Progenitor cell of endocrine pancreas (in vitro differentiated cells): Measurements from ENCODE around the gene HSF5. TPM values are rescaled to one million over a fixed set of nuclear protein-coding genes. Genes with fewer than 3 reads are reported as not detected.

Experiments used
- DNase-seq: peaks from one replicate; pipeline ENCODE4 v3.0.0; 2021; ENCODE audit warnings: low spot score; ENCODE audit not compliant: unreplicated experiment
- H3K27ac Mint-ChIP-seq: 2 replicates; pipeline ENCODE4 v1.8.0; 2021; ENCODE audit warnings: mild to moderate bottlenecking, moderate library complexity, mixed read lengths
- H3K27me3 Mint-ChIP-seq: 2 replicates; pipeline ENCODE4 v1.8.0; 2021; ENCODE audit warnings: mixed read lengths
- H3K36me3 Mint-ChIP-seq: 2 replicates; pipeline ENCODE4 v1.8.0; 2022; ENCODE audit warnings: mixed read lengths; ENCODE audit not compliant: insufficient read depth
- H3K4me1 Mint-ChIP-seq: 2 replicates; pipeline ENCODE4 v1.8.0; 2021; ENCODE audit warnings: low read depth, mixed read lengths
- H3K4me3 Mint-ChIP-seq: 2 replicates; pipeline ENCODE4 v1.8.0; 2021; ENCODE audit warnings: low read depth, mild to moderate bottlenecking, moderate library complexity, mixed read lengths
- H3K9me3 Mint-ChIP-seq: 2 replicates; pipeline ENCODE4 v1.8.0; 2021; ENCODE audit warnings: low read depth, mixed read lengths
- total RNA-seq: library from RNA; stranded (reverse); gene quantifications from 2 replicates; pipeline ENCODE4 v1.2.1, GENCODE V29; 2021
- TF ChIP-seq, protein P1 (sequence below): fragments of 200-600 bp; sonication (generic); IDR thresholded peaks from one replicate; pipeline ENCODE4 v1.5.0; 2021; ENCODE audit warnings: antibody characterized with exemption, mild to moderate bottlenecking; ENCODE audit not compliant: unreplicated experiment

Gene HSF5
- total RNA-seq, 1 donor from 2014 or later: 0.12 TPM

GRCh38 chr17:58377093-58377601 lies 111.1 kb downstream of the HSF5 start:
- Mint-ChIP-seq H3K27me3 (no peaks in the 10 kb centered on the region), H3K36me3 (no peaks in the 10 kb centered on the region), H3K9me3 (no peaks in the 10 kb centered on the region), H3K4me1 (peaks cover 54% of the 10 kb centered on the region), H3K4me3 (no peak overlapping the region), H3K27ac (peak overlapping the region; percentile 89)
- TF ChIP-seq, protein P1, sequence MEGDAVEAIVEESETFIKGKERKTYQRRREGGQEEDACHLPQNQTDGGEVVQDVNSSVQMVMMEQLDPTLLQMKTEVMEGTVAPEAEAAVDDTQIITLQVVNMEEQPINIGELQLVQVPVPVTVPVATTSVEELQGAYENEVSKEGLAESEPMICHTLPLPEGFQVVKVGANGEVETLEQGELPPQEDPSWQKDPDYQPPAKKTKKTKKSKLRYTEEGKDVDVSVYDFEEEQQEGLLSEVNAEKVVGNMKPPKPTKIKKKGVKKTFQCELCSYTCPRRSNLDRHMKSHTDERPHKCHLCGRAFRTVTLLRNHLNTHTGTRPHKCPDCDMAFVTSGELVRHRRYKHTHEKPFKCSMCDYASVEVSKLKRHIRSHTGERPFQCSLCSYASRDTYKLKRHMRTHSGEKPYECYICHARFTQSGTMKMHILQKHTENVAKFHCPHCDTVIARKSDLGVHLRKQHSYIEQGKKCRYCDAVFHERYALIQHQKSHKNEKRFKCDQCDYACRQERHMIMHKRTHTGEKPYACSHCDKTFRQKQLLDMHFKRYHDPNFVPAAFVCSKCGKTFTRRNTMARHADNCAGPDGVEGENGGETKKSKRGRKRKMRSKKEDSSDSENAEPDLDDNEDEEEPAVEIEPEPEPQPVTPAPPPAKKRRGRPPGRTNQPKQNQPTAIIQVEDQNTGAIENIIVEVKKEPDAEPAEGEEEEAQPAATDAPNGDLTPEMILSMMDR: no peak
- DNase-seq: no peak

DNA sequence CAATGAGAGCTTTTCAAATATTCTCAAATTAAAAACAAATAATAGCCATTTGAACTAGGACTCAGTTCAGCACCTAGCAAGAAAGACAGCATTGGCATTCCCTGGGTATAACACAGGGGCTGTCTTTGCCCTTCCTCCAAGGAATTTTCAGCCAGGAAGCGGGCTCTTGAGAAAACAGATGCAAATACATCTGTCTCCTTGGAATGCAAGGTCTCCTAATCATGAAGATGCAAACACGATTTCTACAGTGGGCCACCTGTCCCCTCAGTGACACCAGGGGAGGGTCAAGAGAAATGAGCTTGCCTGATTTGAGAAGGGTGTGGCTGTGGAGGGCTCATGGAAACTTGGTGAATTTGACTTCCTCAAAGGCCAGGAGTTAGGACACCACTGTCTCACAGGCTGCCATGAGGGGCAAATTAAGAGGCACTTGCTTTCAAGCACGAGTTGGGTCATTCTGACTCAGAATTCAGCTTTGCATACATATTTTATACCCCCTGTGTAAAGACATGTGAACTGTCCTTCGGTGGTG lies 111.7 kb downstream of the HSF5 start:
- Mint-ChIP-seq H3K9me3 (no peaks in the 10 kb centered on the region), H3K4me1 (peaks cover 49% of the 10 kb centered on the region), H3K4me3 (no peak overlapping the region), H3K27ac (no peak overlapping the region), H3K27me3 (no peaks in the 10 kb centered on the region), H3K36me3 (no peaks in the 10 kb centered on the region)
- DNase-seq: no peak
- TF ChIP-seq, protein P1: no peak

GRCh38 chr17:58375811-58376210 lies 112.4 kb downstream of the HSF5 start:
- H3K36me3 Mint-ChIP-seq: no peaks in the 10 kb centered on the region
- no peak overlapping the region for H3K27ac Mint-ChIP-seq
- H3K27me3 Mint-ChIP-seq: no peaks in the 10 kb centered on the region
- no peaks in the 10 kb centered on the region for H3K9me3 Mint-ChIP-seq
- H3K4me1 Mint-ChIP-seq: peaks cover 42% of the 10 kb centered on the region
- DNase-seq: no peak
- no peak overlapping the region for H3K4me3 Mint-ChIP-seq
- TF ChIP-seq, protein P1: no peak

GRCh38 chr17:58375256-58375655 lies 113.0 kb downstream of the HSF5 start:
- H3K27me3 Mint-ChIP-seq: no peaks in the 10 kb centered on the region
- H3K4me1 Mint-ChIP-seq: peaks cover 38% of the 10 kb centered on the region
- DNase-seq: no peak
- H3K9me3 Mint-ChIP-seq: no peaks in the 10 kb centered on the region
- H3K4me3 Mint-ChIP-seq: no peak overlapping the region
- H3K27ac Mint-ChIP-seq: no peak overlapping the region
- peaks cover 3% of the 10 kb centered on the region for H3K36me3 Mint-ChIP-seq
- TF ChIP-seq, protein P1: no peak

GRCh38 chr17:58373923-58374322 lies 114.3 kb downstream of the HSF5 start:
- H3K4me1 Mint-ChIP-seq: peaks cover 30% of the 10 kb centered on the region
- no peaks in the 10 kb centered on the region for H3K9me3 Mint-ChIP-seq
- no peak for DNase-seq

More at GRCh38 chr17:58373923-58374322, 114.3 kb downstream of the HSF5 start:
- Mint-ChIP-seq H3K4me3 (no peak overlapping the region), H3K27me3 (no peaks in the 10 kb centered on the region), H3K36me3 (peaks cover 5% of the 10 kb centered on the region), H3K27ac (no peak overlapping the region)
- TF ChIP-seq, protein P1: no peak
